Measurements from ENCODE around the gene MRPL58. TPM values are rescaled to one million over a fixed set of nuclear protein-coding genes. Genes with fewer than 3 reads are reported as not detected.

MRPL58 gene
- total RNA-seq, 5 donors from 2014 or later (not counting 1 experiment from before 2014, with no cell fraction given), result 15.6 to 30.6 (median 26.6) TPM

DNA sequence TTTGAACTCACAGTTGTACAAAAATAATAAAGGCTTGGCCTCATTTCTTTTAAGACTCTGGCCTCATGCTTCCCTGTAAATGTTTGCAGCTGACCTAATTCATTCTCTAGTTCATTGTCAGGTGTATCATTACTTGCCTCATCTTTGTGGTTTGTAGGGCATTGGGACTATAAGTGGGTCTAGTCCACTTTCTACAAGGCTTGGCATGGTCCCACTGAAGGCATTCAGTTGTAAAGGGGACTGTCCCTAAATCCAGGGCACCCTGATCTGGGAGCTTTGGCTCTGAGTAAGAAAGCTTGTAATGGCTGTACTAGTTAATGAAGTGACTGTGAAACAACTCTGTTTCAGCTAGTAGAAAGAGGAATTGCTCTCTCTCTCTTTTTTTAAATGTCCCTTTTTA, 37.2 kb downstream of the MRPL58 start:
- DNase-seq, result no peak
- Mint-ChIP-seq H3K27ac (peak overlapping the region in 1 of 2 donors; percentile 30), H3K36me3 (peaks cover 16% of the 10 kb centered on the region)

DNA sequence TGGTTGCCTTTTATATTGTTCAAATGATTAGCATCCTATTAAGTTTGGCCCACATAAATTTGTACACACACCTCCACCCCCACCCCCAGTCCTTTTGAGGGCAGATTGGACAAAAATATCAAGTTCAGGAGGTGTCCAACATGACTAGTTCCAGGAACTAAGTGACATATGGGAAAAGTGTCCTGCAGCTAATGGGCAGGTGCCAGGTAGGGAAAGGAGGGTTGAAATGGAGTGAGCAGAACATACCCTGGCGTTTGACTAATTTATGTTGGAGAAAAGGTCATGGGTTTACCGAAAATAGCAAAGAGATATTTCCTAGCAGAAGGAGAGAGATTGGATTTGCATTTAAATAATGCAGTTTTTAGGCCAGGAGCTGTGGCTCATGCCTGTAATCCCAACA, 39.5 kb downstream of the MRPL58 start:
- POLR2A ChIA-PET, result no interaction called here
- CTCF ChIA-PET, result no interaction called here
- no peak overlapping the region for H3K27ac Mint-ChIP-seq

More for the DNA sequence above, 37.2 kb downstream of the MRPL58 start:
- CTCF ChIA-PET, result interaction anchor here (0.5 to 0.6 kb wide), 2 partner anchors 159 to 1436 kb away, joined by 3 to 6 read pairs; no protein-coding TSS in a partner anchor
- Histone ChIP-seq H3K36me3 (ENCODE audit: control insufficient read depth in 2 of 2, extremely low read depth in 1 of 2, insufficient read depth in 1 of 2, low read length in 1 of 2) (peaks cover 4 to 15% of the 10 kb centered on the region in 2 donors), H3K4me1 (ENCODE audit: control insufficient read depth in 1 of 2, extremely low read depth in 1 of 2, insufficient read depth in 2 of 2, low read length in 2 of 2) (peaks cover 3 to 22% of the 10 kb centered on the region in 2 experiments), H3K9me3 (no peaks in the 10 kb centered on the region), H3K27ac (ENCODE audit: low read length) (no peak overlapping the region), H3K27me3 (replicated peaks in 1 of 2; ENCODE audit: control insufficient read depth in 2 of 2, extremely low read depth in 1 of 2, insufficient read depth in 2 of 2, low read length in 1 of 2) (no peaks in the 10 kb centered on the region), H3K4me3 (ENCODE audit: control insufficient read depth in 1 of 2, extremely low read depth in 1 of 2, low read length in 1 of 2) (no peak overlapping the region)
- H3K9me3 Mint-ChIP-seq, result no peaks in the 10 kb centered on the region
- peaks cover 38 to 41% (median 39%) of the 10 kb centered on the region in 3 donors for H3K4me1 Mint-ChIP-seq
- ATAC-seq (replicated peaks in 1 of 4), result no peak
- POLR2A ChIA-PET, result no interaction called here
- no peaks in the 10 kb centered on the region for H3K27me3 Mint-ChIP-seq
- no peak overlapping the region for H3K4me3 Mint-ChIP-seq

DNA sequence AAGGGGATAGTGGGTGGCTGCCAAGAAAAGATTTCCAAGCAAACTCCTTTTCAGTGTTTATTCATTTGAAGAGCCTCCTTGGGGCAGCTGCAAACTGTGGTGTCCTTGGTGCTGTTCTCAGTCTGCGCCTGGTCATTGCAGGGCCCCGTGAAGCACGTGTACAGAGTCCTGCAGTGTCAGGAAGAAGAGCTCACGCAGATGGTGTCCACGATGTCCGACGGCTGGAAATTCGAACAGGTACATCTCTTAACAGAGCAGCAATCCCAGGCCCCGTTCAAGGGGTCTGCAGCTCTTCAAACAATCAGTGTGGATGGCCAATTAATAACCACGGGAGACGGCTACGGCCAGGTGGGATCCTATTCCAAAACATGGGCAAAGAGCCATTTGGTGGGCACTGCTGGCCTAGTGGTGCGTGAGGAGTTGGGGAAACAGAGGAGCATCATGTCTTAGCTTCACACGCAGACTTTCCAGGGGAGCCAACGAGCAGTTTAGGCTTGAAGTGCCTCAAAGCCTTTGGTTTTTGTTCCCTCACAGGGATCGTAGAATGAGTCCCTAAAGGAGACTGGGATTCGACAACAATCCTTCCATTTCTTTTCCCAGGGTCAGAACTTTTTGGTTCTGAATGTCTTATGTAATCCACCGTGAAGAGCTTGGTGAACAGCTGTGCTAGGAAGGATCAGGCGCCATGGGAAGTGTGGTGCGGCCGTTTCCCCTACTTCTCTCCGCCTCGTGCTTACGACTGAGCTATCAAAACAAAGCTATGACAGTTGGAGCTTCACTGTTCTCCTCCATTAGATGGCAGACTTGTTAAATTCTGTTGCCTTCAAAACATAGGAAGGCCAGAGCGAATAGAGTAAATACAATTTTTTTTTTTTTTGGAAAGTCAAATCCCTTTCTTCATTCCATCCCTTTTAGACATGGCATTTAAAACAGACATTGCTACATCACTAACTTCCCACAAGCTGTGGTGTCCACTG, 47.2 kb downstream of the MRPL58 start:
- peak; percentile 70 to 92 (median 74) for ATAC-seq (replicated peaks in 1 of 4)
- peak in 2 of 35 experiments; percentile 17 to 51 for DNase-seq
- Mint-ChIP-seq H3K9me3 (no peaks in the 10 kb centered on the region), H3K36me3 (peaks cover 40% of the 10 kb centered on the region), H3K27me3 (no peaks in the 10 kb centered on the region), H3K4me3 (no peak overlapping the region), H3K4me1 (peaks cover 10 to 18% (median 12%) of the 10 kb centered on the region in 3 donors), H3K27ac (peak overlapping the region; percentile 46 to 61)
- peaks cover 27 to 58% of the 10 kb centered on the region in 2 donors for H3K36me3 ChIP-seq (ENCODE audit: control insufficient read depth in 2 of 2, extremely low read depth in 1 of 2, insufficient read depth in 1 of 2, low read length in 1 of 2)
- ChIA-PET CTCF (interaction anchor here (0.5 to 2.4 kb wide), 18 partner anchors 13 to 524 kb away, joined by 3 to 13 read pairs (median 3); partner anchors contain the start of genes ATP5PD (in 1 of the 2), KCTD2 (in 1 of the 2) and NT5C (in 1 of the 2)), POLR2A (interaction anchor here (0.5 to 0.6 kb wide), 3 partner anchors 43 to 63 kb away, joined by 3 to 9 read pairs (median 4); no protein-coding TSS in a partner anchor)
- no peaks in the 10 kb centered on the region for H3K27me3 ChIP-seq (replicated peaks in 1 of 2; ENCODE audit: control insufficient read depth in 2 of 2, extremely low read depth in 1 of 2, insufficient read depth in 2 of 2, low read length in 1 of 2)
- no peak overlapping the region for H3K4me3 ChIP-seq (ENCODE audit: control insufficient read depth in 1 of 2, extremely low read depth in 1 of 2, low read length in 1 of 2)
- 83% methylated on average over 23 of the region's 25 CpGs for WGBS (ENCODE audit: insufficient coverage)
- H3K4me1 ChIP-seq (ENCODE audit: control insufficient read depth in 1 of 2, extremely low read depth in 1 of 2, insufficient read depth in 2 of 2, low read length in 2 of 2), result no peaks in the 10 kb centered on the region
- no peak overlapping the region for H3K27ac ChIP-seq (ENCODE audit: low read length)
- H3K9me3 ChIP-seq, result no peaks in the 10 kb centered on the region

More for the DNA sequence above, 39.5 kb downstream of the MRPL58 start:
- Histone ChIP-seq H3K27me3 (replicated peaks in 1 of 2; ENCODE audit: control insufficient read depth in 2 of 2, extremely low read depth in 1 of 2, insufficient read depth in 2 of 2, low read length in 1 of 2) (no peaks in the 10 kb centered on the region), H3K4me1 (ENCODE audit: control insufficient read depth in 1 of 2, extremely low read depth in 1 of 2, insufficient read depth in 2 of 2, low read length in 2 of 2) (peaks cover 3 to 13% of the 10 kb centered on the region in 2 experiments), H3K4me3 (ENCODE audit: control insufficient read depth in 1 of 2, extremely low read depth in 1 of 2, low read length in 1 of 2) (no peak overlapping the region), H3K36me3 (ENCODE audit: control insufficient read depth in 2 of 2, extremely low read depth in 1 of 2, insufficient read depth in 1 of 2, low read length in 1 of 2) (peaks cover 4 to 24% of the 10 kb centered on the region in 2 donors), H3K27ac (ENCODE audit: low read length) (no peak overlapping the region), H3K9me3 (no peaks in the 10 kb centered on the region)
- WGBS (ENCODE audit: insufficient coverage), result 72% methylated on average over 2 of the region's 2 CpGs
- DNase-seq (no peak), ATAC-seq (replicated peaks in 1 of 4) (no peak)
- H3K4me3 Mint-ChIP-seq, result no peak overlapping the region
- H3K36me3 Mint-ChIP-seq, result peaks cover 24% of the 10 kb centered on the region
- H3K9me3 Mint-ChIP-seq, result no peaks in the 10 kb centered on the region
- no peaks in the 10 kb centered on the region for H3K27me3 Mint-ChIP-seq
- H3K4me1 Mint-ChIP-seq, result peaks cover 26 to 31% (median 31%) of the 10 kb centered on the region in 3 donors

DNA sequence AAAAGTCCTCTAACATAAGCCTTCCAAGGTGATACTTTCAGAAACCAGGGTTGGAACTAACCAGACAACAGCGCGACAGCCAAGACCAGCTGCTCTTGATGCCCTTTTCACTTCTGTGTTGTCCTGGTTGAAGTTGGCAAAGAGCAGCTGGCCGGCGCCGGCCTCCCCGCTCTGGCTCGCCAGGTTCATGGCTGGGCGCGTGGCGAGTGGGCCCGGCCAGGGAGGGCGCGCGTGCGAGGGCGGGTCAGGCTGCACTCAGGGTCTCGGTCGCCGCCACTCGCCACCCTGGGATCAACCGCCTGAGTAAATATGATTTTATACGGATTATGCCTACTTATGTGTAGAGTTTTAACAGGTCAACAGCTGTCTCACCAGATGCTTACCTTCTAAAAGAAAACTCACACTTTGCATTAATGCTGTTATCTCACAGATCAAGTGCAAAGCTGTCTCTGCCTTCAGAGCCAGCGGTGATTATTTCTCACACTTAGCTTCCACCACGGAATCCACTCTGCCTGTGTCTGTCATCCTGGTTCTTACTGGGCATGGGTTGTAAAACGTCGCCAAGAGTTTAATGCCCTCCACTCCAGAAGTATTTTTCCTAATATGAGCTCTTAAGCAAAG, 48.1 kb downstream of the MRPL58 start:
- ChIA-PET POLR2A (interaction anchor here (0.5 to 0.6 kb wide), 3 partner anchors 25 to 62 kb away, joined by 3 to 10 read pairs (median 4); no protein-coding TSS in a partner anchor), CTCF (interaction anchor here (0.6 to 2.4 kb wide), 12 partner anchors 14 to 141 kb away, joined by 3 to 13 read pairs (median 3); partner anchors contain the start of genes ATP5PD (in 1 of the 2), KCTD2 (in 1 of the 2) and MRPL58 (in 1 of the 2))
- H3K27me3 ChIP-seq (replicated peaks in 1 of 2; ENCODE audit: control insufficient read depth in 2 of 2, extremely low read depth in 1 of 2, insufficient read depth in 2 of 2, low read length in 1 of 2), result no peaks in the 10 kb centered on the region
- Mint-ChIP-seq H3K9me3 (no peaks in the 10 kb centered on the region), H3K4me1 (peaks cover 12 to 18% (median 14%) of the 10 kb centered on the region in 3 donors), H3K36me3 (peaks cover 40% of the 10 kb centered on the region), H3K27me3 (no peaks in the 10 kb centered on the region), H3K4me3 (no peak overlapping the region), H3K27ac (peak overlapping the region; percentile 46 to 50)
- H3K4me3 ChIP-seq (ENCODE audit: control insufficient read depth in 1 of 2, extremely low read depth in 1 of 2, low read length in 1 of 2), result no peak overlapping the region
- H3K9me3 ChIP-seq, result no peaks in the 10 kb centered on the region
- H3K36me3 ChIP-seq (ENCODE audit: control insufficient read depth in 2 of 2, extremely low read depth in 1 of 2, insufficient read depth in 1 of 2, low read length in 1 of 2), result peaks cover 30 to 61% of the 10 kb centered on the region in 2 donors
- H3K27ac ChIP-seq (ENCODE audit: low read length), result no peak overlapping the region
- peaks cover 0 to 4% of the 10 kb centered on the region in 2 experiments for H3K4me1 ChIP-seq (ENCODE audit: control insufficient read depth in 1 of 2, extremely low read depth in 1 of 2, insufficient read depth in 2 of 2, low read length in 2 of 2)
- 95% methylated on average over 4 of the region's 26 CpGs for WGBS (ENCODE audit: insufficient coverage)
- DNase-seq (no peak), ATAC-seq (replicated peaks in 1 of 4) (no peak)

DNA sequence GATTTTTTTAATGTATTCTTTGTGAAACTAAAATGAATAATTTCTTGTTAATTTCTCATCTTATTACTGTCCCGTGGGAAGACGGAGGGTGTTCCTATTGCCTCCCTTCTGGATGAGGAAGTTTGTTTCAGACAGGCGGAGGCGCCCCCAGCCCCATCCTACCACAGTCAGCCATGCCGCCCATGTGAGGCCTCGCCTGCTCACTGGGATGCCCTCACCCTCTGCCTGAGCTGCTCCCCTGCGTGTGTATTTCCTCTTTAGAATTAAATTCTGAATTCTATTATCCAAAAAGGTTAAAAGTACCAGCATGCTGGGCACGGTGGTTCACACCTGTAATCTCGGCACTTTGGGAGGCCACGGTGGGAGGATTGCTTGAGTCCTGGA, 48.6 kb downstream of the MRPL58 start:
- Histone ChIP-seq H3K36me3 (ENCODE audit: control insufficient read depth in 2 of 2, extremely low read depth in 1 of 2, insufficient read depth in 1 of 2, low read length in 1 of 2) (peaks cover 30 to 57% of the 10 kb centered on the region in 2 donors), H3K4me3 (ENCODE audit: control insufficient read depth in 1 of 2, extremely low read depth in 1 of 2, low read length in 1 of 2) (no peak overlapping the region), H3K9me3 (no peaks in the 10 kb centered on the region), H3K4me1 (ENCODE audit: control insufficient read depth in 1 of 2, extremely low read depth in 1 of 2, insufficient read depth in 2 of 2, low read length in 2 of 2) (peaks cover 0 to 8% of the 10 kb centered on the region in 2 experiments), H3K27me3 (replicated peaks in 1 of 2; ENCODE audit: control insufficient read depth in 2 of 2, extremely low read depth in 1 of 2, insufficient read depth in 2 of 2, low read length in 1 of 2) (no peaks in the 10 kb centered on the region), H3K27ac (ENCODE audit: low read length) (no peak overlapping the region)
- Mint-ChIP-seq H3K4me3 (no peak overlapping the region), H3K36me3 (peaks cover 38% of the 10 kb centered on the region), H3K4me1 (peaks cover 12 to 18% (median 16%) of the 10 kb centered on the region in 3 donors), H3K27ac (no peak overlapping the region), H3K9me3 (no peaks in the 10 kb centered on the region), H3K27me3 (no peaks in the 10 kb centered on the region)
- ATAC-seq (replicated peaks in 1 of 4), result no peak
- ChIA-PET POLR2A (no interaction called here), CTCF (interaction anchor here (0.6 to 2.0 kb wide), 4 partner anchors 49 to 110 kb away, joined by 3 to 13 read pairs (median 7); partner anchors contain the start of gene MRPL58 (in 1 of the 2))
- whole genome bisulfite sequencing (ENCODE audit: insufficient coverage), result no CpG with 5 or more reads among the region's 10 CpGs
- no peak for DNase-seq

DNA sequence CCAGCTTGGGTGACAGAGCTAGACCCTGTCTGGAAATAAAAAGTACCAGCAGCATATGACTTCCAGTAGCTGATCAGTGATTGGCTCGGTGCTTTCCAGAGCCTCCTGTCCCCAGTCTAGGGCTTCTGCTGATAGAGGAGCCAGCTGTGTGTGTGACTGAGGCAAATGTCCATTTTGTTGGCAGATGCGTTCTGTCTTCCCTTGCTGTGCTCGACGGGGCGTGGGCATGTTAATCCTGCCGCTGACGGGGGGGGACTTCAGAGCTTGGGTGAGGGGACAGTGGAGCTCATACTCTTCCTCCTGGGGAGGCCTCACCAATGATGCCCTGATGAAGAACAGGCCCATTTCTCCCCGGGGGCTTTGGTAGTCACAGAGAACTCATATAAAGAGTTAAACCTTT, 49.1 kb downstream of the MRPL58 start:
- Mint-ChIP-seq H3K9me3 (no peaks in the 10 kb centered on the region), H3K36me3 (peaks cover 32% of the 10 kb centered on the region), H3K27ac (no peak overlapping the region), H3K4me1 (peaks cover 13 to 18% (median 17%) of the 10 kb centered on the region in 3 donors), H3K4me3 (no peak overlapping the region), H3K27me3 (no peaks in the 10 kb centered on the region)
- H3K4me1 ChIP-seq (ENCODE audit: control insufficient read depth in 1 of 2, extremely low read depth in 1 of 2, insufficient read depth in 2 of 2, low read length in 2 of 2), result peaks cover 0 to 11% of the 10 kb centered on the region in 2 experiments
- no peak overlapping the region for H3K4me3 ChIP-seq (ENCODE audit: control insufficient read depth in 1 of 2, extremely low read depth in 1 of 2, low read length in 1 of 2)
- ChIA-PET CTCF (interaction anchor here (0.5 to 1.0 kb wide), 4 partner anchors 53 to 140 kb away, joined by 3 to 4 read pairs (median 3); no protein-coding TSS in a partner anchor), POLR2A (no interaction called here)
- no peak overlapping the region for H3K27ac ChIP-seq (ENCODE audit: low read length)
- H3K36me3 ChIP-seq (ENCODE audit: control insufficient read depth in 2 of 2, extremely low read depth in 1 of 2, insufficient read depth in 1 of 2, low read length in 1 of 2), result peaks cover 30 to 55% of the 10 kb centered on the region in 2 donors
- no peaks in the 10 kb centered on the region for H3K27me3 ChIP-seq (replicated peaks in 1 of 2; ENCODE audit: control insufficient read depth in 2 of 2, extremely low read depth in 1 of 2, insufficient read depth in 2 of 2, low read length in 1 of 2)
- no peaks in the 10 kb centered on the region for H3K9me3 ChIP-seq
- ATAC-seq (replicated peaks in 1 of 4), result no peak
- WGBS (ENCODE audit: insufficient coverage), result 95% methylated on average over 4 of the region's 8 CpGs
- DNase-seq, result no peak

Data from T-cell (primary cell).